Stimulated activated CD8-positive, alpha-beta memory T cell treated with anti-CD3 and anti-CD28 coated beads, Interleukin-7, amount 100 ng/mL, for 48 hours (primary cell): ENCODE data around the gene ROBO1.

Source experiments
- DNase-seq, 2 donors: peaks; one replicate each; pipeline ENCODE4 v3.0.0-alpha.2; 2020; ENCODE audit warnings: low read depth in 1 of 2; ENCODE audit errors: extremely low read depth in 1 of 2

The ROBO1 gene

GRCh38 chr3:79478620-79479019 is 289.2 kb downstream of the ROBO1 start:
- no peak for DNase-seq

- no peak for DNase-seq
Observed at GRCh38 chr3:79477242-79477641, 290.6 kb downstream of the ROBO1 start.

GRCh38 chr3:79473993-79474392 is 293.8 kb downstream of the ROBO1 start:
- DNase-seq = no peak

GRCh38 chr3:79467721-79468120 is 300.1 kb downstream of the ROBO1 start:
- no peak for DNase-seq

- DNase-seq = no peak
Observed at GRCh38 chr3:79461129-79461792, 306.5 kb downstream of the ROBO1 start.

- DNase-seq = no peak
Observed at GRCh38 chr3:79453600-79453999, 314.2 kb downstream of the ROBO1 start.

- DNase-seq = no peak
Observed at GRCh38 chr3:79436387-79436786, 331.4 kb downstream of the ROBO1 start.

- DNase-seq = no peak
Observed at GRCh38 chr3:79427081-79427480, 340.7 kb downstream of the ROBO1 start.

- no peak for DNase-seq
Observed at GRCh38 chr3:79424811-79425210, 343.0 kb downstream of the ROBO1 start.

- no peak for DNase-seq
Observed at GRCh38 chr3:79423417-79423816, 344.4 kb downstream of the ROBO1 start.

- DNase-seq = no peak
Observed at GRCh38 chr3:79421273-79421672, 346.5 kb downstream of the ROBO1 start.

- no peak for DNase-seq
Observed at GRCh38 chr3:79418855-79419621, 348.8 kb downstream of the ROBO1 start.

- no peak for DNase-seq
Observed at GRCh38 chr3:79415356-79415755, 352.4 kb downstream of the ROBO1 start.

GRCh38 chr3:79414806-79415205 is 353.0 kb downstream of the ROBO1 start:
- DNase-seq = no peak

GRCh38 chr3:79414035-79414434 is 353.8 kb downstream of the ROBO1 start:
- no peak for DNase-seq

GRCh38 chr3:79412537-79412936 is 355.3 kb downstream of the ROBO1 start:
- no peak for DNase-seq

- no peak for DNase-seq
Observed at GRCh38 chr3:79410617-79411016, 357.2 kb downstream of the ROBO1 start.

- no peak for DNase-seq
Observed at GRCh38 chr3:79410136-79410535, 357.7 kb downstream of the ROBO1 start.

- no peak for DNase-seq
Observed at GRCh38 chr3:79406175-79406574, 361.6 kb downstream of the ROBO1 start.

GRCh38 chr3:79405183-79405582 is 362.6 kb downstream of the ROBO1 start:
- no peak for DNase-seq

- no peak for DNase-seq
Observed at GRCh38 chr3:79396595-79396994, 371.2 kb downstream of the ROBO1 start.

GRCh38 chr3:79392479-79392878 is 375.3 kb downstream of the ROBO1 start:
- DNase-seq = no peak
